NCI-H1436 (cell line): ENCODE data around the gene RGS7.
"Not testable (repeated sequence)": the region's sequence is repeated elsewhere in the genome, so short reads cannot be mapped to it uniquely, and the experiment has no call there.

Experiments used
- DNase-seq: peaks from one replicate; lab custom pipeline; 2025; lab: John Stamatoyannopoulos, UW

Gene RGS7

GRCh38 chr1:241212628-241213027, 144.4 kb downstream of the RGS7 start:
- DNase-seq: no peak

GRCh38 chr1:241208910-241209379, 148.1 kb downstream of the RGS7 start:
- no peak for DNase-seq

- DNase-seq: no peak
Observed at GRCh38 chr1:241203817-241204216, 153.2 kb downstream of the RGS7 start.

GRCh38 chr1:241202401-241202800, 154.6 kb downstream of the RGS7 start:
- DNase-seq: no peak

- DNase-seq: no peak
Observed at GRCh38 chr1:241186716-241187115, 170.3 kb downstream of the RGS7 start.

GRCh38 chr1:241181971-241182370, 175.0 kb downstream of the RGS7 start:
- no peak for DNase-seq

GRCh38 chr1:241181471-241181870, 175.5 kb downstream of the RGS7 start:
- no peak for DNase-seq

- no peak for DNase-seq
Observed at GRCh38 chr1:241180569-241180968, 176.4 kb downstream of the RGS7 start.

GRCh38 chr1:241177660-241178059, 179.3 kb downstream of the RGS7 start:
- DNase-seq: no peak

GRCh38 chr1:241172486-241172885, 184.5 kb downstream of the RGS7 start:
- DNase-seq: no peak

GRCh38 chr1:241171991-241172390, 185.0 kb downstream of the RGS7 start:
- no peak for DNase-seq

- DNase-seq: peak; percentile 35
Observed at GRCh38 chr1:241167121-241167630, 189.8 kb downstream of the RGS7 start.

- no peak for DNase-seq
Observed at GRCh38 chr1:241166625-241167024, 190.4 kb downstream of the RGS7 start.

- DNase-seq: not testable (repeated sequence)
Observed at GRCh38 chr1:241165256-241165655, 191.7 kb downstream of the RGS7 start.

- no peak for DNase-seq
Observed at GRCh38 chr1:241163363-241163762, 193.6 kb downstream of the RGS7 start.

GRCh38 chr1:241161188-241161689, 195.8 kb downstream of the RGS7 start:
- no peak for DNase-seq

- no peak for DNase-seq
Observed at GRCh38 chr1:241157435-241157834, 199.6 kb downstream of the RGS7 start.

- no peak for DNase-seq
Observed at GRCh38 chr1:241156231-241156965, 200.6 kb downstream of the RGS7 start.

GRCh38 chr1:241145881-241146280, 211.1 kb downstream of the RGS7 start:
- DNase-seq: no peak

- DNase-seq: no peak
Observed at GRCh38 chr1:241143765-241144442, 213.1 kb downstream of the RGS7 start.

GRCh38 chr1:241142493-241142892, 214.5 kb downstream of the RGS7 start:
- DNase-seq: no peak

GRCh38 chr1:241141646-241142045, 215.4 kb downstream of the RGS7 start:
- not testable (repeated sequence) for DNase-seq

- no peak for DNase-seq
Observed at GRCh38 chr1:241140670-241141069, 216.3 kb downstream of the RGS7 start.
